Stimulated activated CD4-positive, alpha-beta T cell treated with anti-CD3 and anti-CD28 coated beads, Interleukin-1b, Interleukin-23, amount 100 ng/mL, for 48 hours (primary cell): ENCODE data around the gene RASGEF1B.

ENCODE experiments used
- DNase-seq: peaks from one replicate; pipeline ENCODE4 v3.0.0-alpha.2; 2020

The RASGEF1B gene

DNA sequence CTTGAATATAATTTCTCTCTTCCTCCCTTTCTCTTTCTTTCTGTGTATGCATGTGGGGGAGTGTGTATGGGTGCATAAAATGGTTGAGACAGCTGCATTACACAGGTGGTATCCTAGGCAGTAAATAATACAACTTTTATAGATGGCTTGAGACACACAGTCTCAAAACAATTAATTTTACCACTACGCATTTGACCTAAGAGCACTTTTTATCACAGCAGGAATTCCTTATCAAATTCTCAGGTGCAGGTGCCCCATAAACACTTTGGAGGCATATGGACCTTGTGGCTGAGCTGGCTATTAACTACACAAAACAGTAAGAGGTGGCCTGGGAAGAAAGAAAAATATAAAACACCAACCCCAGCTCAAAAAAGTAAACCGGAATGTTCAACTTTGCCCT, 91.3 kb downstream of the RASGEF1B start:
- no peak for DNase-seq

DNA sequence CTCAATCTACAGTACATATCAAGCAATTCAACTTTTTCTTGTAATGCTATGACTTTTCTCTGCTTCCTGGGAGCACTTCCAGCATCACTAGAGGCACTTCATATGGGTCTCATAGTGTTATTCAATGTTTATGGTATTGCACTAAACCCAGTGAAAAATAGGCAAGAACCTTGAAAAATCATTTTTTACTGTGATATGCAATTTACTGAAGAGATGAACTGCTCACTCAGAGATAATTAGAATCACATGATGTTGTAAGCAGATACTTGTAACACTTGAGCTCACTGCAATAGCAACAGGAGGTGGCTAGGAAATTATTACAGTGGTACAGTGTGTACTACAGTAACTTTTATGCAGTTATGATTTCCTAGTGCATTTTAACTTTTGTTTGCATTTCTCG, 93.3 kb downstream of the RASGEF1B start:
- no peak for DNase-seq

GRCh38 chr4:81377191-81377590, 94.5 kb downstream of the RASGEF1B start:
- no peak for DNase-seq

DNA sequence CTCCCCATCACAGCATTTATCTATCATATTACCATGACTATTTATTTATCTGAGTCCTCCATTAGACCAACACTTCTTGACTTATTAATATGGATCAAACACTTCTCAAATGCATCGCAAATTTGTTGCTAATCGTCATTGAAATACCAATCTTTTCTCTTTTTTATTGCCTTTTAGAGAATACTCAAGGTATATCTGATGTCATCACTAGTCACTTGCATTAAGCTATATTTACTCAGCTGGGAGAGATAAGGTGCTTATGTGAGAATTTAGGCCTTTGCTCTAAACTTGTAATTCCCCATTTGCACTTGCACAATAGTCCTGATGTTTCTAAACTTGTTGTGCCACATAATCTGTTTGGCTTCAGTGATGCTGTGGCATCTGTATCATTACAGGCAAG, 95.0 kb downstream of the RASGEF1B start:
- no peak for DNase-seq
